AG09309 (cell line): ENCODE measurements around the gene MBIP.
"Not testable (repeated sequence)": the region's sequence is repeated elsewhere in the genome, so short reads cannot be mapped to it uniquely, and the experiment has no call there.

Experiments used
- DNase-seq: peaks from one replicate; pipeline ENCODE4 v3.0.0-alpha.2; 2010; ENCODE audit warnings: low read depth
- H3K4me3 ChIP-seq: 2 replicates; pipeline ENCODE4 v1.5.1; 2011; ENCODE audit warnings: mild to moderate bottlenecking, low read depth, low read length, moderate library complexity; ENCODE audit not compliant: control insufficient read depth
- CTCF ChIP-seq: IDR thresholded peaks from 2 replicates; pipeline ENCODE4 v1.5.1; 2011; ENCODE audit warnings: mild to moderate bottlenecking, low read depth, low read length, inconsistent platforms; ENCODE audit not compliant: insufficient read depth, control insufficient read depth; ENCODE audit errors: missing control alignments

MBIP gene

GRCh38 chr14:36356862-36357261, 36.4 kb upstream of the MBIP start:
- no peak for TF ChIP-seq CTCF
- DNase-seq: no peak
- no peak overlapping the region for H3K4me3 ChIP-seq

- H3K4me3 ChIP-seq: no peak overlapping the region
- TF ChIP-seq CTCF: no peak
- no peak for DNase-seq
These were observed 25.6 kb upstream of the MBIP start for GRCh38 chr14:36346052-36346451.

GRCh38 chr14:36344211-36344610, 23.8 kb upstream of the MBIP start:
- no peak overlapping the region for H3K4me3 ChIP-seq
- no peak for DNase-seq
- TF ChIP-seq CTCF: no peak

- H3K4me3 ChIP-seq, DNase-seq: not testable (repeated sequence)
These were observed 21.4 kb upstream of the MBIP start for GRCh38 chr14:36341811-36342210.

- no peak for TF ChIP-seq CTCF
- H3K4me3 ChIP-seq: no peak overlapping the region
- DNase-seq: no peak
These were observed 19.9 kb upstream of the MBIP start for GRCh38 chr14:36340276-36340890.

GRCh38 chr14:36339816-36340215, 19.4 kb upstream of the MBIP start:
- no peak for DNase-seq
- H3K4me3 ChIP-seq: no peak overlapping the region
- TF ChIP-seq CTCF: no peak

- H3K4me3 ChIP-seq: no peak overlapping the region
- no peak for DNase-seq
- TF ChIP-seq CTCF: no peak
These were observed 12.7 kb upstream of the MBIP start for GRCh38 chr14:36333119-36333518.

- H3K4me3 ChIP-seq, DNase-seq: not testable (repeated sequence)
These were observed 7.1 kb upstream of the MBIP start for GRCh38 chr14:36327573-36327972.
